Measurements from ENCODE around the gene SLC25A48. TPM values are rescaled to one million over a fixed set of nuclear protein-coding genes. Genes with fewer than 3 reads are reported as not detected.

The SLC25A48 gene
- total RNA-seq, 1 donor from 2014 or later = 0.34 TPM

DNA sequence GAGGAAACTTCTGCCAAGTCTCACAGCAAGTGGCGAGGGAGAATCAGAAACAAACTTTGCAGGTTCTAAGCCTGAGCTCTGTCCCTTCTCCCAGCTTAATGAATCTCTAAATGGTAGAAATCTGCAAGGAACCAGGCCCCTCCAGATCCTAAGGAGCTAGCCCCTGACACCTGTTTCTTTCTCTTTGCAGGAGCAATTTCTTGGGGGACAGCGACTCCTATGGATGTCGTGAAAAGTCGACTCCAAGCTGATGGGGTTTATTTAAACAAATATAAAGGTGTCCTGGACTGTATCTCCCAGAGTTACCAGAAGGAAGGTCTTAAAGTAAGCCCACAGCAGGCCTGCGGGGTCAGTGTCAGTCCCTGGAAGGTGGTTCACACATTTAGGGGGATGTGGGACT lies 39.4 kb downstream of the SLC25A48 start:
- Mint-ChIP-seq H3K9me3 (ENCODE audit: low read depth) (no peaks in the 10 kb centered on the region), H3K4me3 (ENCODE audit: low read depth) (no peak overlapping the region), H3K27me3 (peaks cover 26% of the 10 kb centered on the region), H3K4me1 (ENCODE audit: low read depth) (peaks cover 5% of the 10 kb centered on the region), H3K36me3 (ENCODE audit: insufficient read depth) (no peaks in the 10 kb centered on the region), H3K27ac (no peak overlapping the region)
- DNase-seq (ENCODE audit: low spot score, unreplicated experiment) = no peak
- TF ChIP-seq, protein P1, sequence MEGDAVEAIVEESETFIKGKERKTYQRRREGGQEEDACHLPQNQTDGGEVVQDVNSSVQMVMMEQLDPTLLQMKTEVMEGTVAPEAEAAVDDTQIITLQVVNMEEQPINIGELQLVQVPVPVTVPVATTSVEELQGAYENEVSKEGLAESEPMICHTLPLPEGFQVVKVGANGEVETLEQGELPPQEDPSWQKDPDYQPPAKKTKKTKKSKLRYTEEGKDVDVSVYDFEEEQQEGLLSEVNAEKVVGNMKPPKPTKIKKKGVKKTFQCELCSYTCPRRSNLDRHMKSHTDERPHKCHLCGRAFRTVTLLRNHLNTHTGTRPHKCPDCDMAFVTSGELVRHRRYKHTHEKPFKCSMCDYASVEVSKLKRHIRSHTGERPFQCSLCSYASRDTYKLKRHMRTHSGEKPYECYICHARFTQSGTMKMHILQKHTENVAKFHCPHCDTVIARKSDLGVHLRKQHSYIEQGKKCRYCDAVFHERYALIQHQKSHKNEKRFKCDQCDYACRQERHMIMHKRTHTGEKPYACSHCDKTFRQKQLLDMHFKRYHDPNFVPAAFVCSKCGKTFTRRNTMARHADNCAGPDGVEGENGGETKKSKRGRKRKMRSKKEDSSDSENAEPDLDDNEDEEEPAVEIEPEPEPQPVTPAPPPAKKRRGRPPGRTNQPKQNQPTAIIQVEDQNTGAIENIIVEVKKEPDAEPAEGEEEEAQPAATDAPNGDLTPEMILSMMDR (IDR thresholded peaks at IDR 0.05; ENCODE audit: unreplicated experiment) = no peak

DNA sequence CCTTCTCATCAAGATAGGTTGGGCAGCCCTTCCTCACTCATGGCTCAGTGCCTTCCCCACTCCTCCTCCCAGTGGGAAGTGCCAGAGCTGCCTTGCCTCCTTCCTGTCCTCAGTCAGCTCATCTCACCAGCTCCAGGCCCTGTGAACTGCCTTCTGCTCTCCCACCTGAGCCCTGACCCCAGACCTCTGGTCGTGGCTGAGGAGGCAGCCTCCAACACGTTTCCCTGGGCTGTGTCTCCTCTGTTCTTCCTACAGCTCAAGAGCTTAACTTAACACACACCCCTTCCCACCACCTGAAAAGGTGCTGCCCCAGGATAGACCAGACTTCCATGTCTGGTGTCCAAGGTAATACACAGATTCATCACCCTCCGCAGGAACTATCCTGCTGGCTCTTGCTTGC lies 40.0 kb downstream of the SLC25A48 start:
- DNase-seq (ENCODE audit: low spot score, unreplicated experiment) = no peak
- H3K4me1 Mint-ChIP-seq (ENCODE audit: low read depth) = peaks cover 5% of the 10 kb centered on the region
- TF ChIP-seq, protein P1 (IDR thresholded peaks at IDR 0.05; ENCODE audit: unreplicated experiment) = no peak
- no peaks in the 10 kb centered on the region for H3K36me3 Mint-ChIP-seq (ENCODE audit: insufficient read depth)
- no peak overlapping the region for H3K4me3 Mint-ChIP-seq (ENCODE audit: low read depth)
- no peaks in the 10 kb centered on the region for H3K9me3 Mint-ChIP-seq (ENCODE audit: low read depth)
- H3K27me3 Mint-ChIP-seq = peaks cover 27% of the 10 kb centered on the region
- peak overlapping the region; percentile 25 for H3K27ac Mint-ChIP-seq

DNA sequence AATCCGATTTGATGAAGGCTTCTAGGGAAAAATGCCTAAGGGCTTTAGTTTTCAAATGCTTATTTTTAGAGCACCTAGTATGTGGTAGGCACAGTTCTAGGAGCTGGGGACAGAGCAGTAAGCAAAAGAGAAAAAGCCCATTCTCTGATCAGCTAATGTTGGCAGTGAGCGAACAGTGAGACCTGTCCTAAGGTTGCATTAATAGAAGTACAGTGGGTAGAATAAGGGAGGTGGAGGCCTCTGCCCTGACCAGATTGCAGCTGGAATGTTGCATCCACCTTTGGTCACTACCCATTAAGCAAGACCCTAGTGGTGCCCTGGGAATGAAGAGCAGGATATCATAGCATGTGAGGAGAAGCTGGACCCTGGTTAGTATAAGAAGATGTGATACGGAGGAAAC lies 41.1 kb downstream of the SLC25A48 start:
- no peaks in the 10 kb centered on the region for H3K36me3 Mint-ChIP-seq (ENCODE audit: insufficient read depth)
- TF ChIP-seq, protein P1 (IDR thresholded peaks at IDR 0.05; ENCODE audit: unreplicated experiment) = no peak
- H3K9me3 Mint-ChIP-seq (ENCODE audit: low read depth) = no peaks in the 10 kb centered on the region
- DNase-seq (ENCODE audit: low spot score, unreplicated experiment) = no peak
- H3K4me3 Mint-ChIP-seq (ENCODE audit: low read depth) = no peak overlapping the region
- peaks cover 31% of the 10 kb centered on the region for H3K27me3 Mint-ChIP-seq
- H3K27ac Mint-ChIP-seq = no peak overlapping the region
- peaks cover 5% of the 10 kb centered on the region for H3K4me1 Mint-ChIP-seq (ENCODE audit: low read depth)

DNA sequence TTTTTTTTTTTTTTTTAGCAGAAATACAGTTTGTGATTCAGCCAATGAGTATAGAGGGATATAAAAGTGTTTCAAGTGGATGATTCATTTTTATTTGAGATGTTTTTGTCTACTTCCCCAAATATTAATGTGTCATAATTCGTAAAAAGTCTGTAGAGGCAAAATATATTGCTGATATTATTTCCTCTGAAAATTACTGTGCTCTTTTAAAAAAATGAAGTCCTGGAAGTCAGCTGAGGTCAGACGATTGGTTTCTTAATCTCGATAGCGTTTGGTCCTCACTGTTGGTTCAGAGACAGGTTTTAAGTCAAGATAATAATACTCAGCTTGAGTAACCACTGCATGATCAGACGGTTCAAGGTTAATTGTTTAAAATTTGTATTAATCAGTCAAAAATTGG lies 41.7 kb downstream of the SLC25A48 start:
- H3K36me3 Mint-ChIP-seq (ENCODE audit: insufficient read depth) = no peaks in the 10 kb centered on the region
- H3K4me3 Mint-ChIP-seq (ENCODE audit: low read depth) = no peak overlapping the region
- DNase-seq (ENCODE audit: low spot score, unreplicated experiment) = no peak
- no peak overlapping the region for H3K27ac Mint-ChIP-seq
- TF ChIP-seq, protein P1 (IDR thresholded peaks at IDR 0.05; ENCODE audit: unreplicated experiment) = no peak
- H3K4me1 Mint-ChIP-seq (ENCODE audit: low read depth) = peaks cover 5% of the 10 kb centered on the region
- peaks cover 35% of the 10 kb centered on the region for H3K27me3 Mint-ChIP-seq
- H3K9me3 Mint-ChIP-seq (ENCODE audit: low read depth) = no peaks in the 10 kb centered on the region

DNA sequence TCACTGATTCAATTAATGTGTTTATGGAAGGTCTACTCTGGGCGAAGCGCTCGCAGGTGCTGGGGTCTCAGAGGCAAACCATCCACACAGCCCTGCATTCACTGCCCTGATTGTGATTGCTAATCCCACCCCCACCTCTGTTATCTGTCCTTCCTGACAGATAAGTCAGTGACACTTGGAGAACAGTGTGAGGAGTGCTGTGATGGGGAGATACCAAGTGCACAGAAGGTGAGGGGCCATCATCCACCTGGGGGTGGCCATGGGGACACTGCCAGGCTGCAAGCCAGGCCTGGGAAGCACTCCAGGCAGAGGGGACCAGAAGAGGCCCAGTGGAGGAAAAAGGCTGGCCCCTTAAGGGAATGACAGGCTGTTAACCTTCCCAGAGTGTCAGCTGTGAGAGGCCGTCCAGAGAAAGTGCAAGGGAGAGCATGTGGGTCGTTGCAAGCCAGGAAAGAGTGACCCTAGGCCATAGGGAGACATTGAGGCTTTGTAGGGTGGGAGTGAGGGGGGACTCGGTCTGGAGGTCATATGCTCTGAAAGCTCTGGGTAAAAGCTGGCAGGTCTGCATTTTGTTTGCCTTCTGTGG lies 43.2 kb downstream of the SLC25A48 start:
- TF ChIP-seq, protein P1 (IDR thresholded peaks at IDR 0.05; ENCODE audit: unreplicated experiment) = no peak
- Mint-ChIP-seq H3K4me1 (ENCODE audit: low read depth) (peaks cover 5% of the 10 kb centered on the region), H3K27me3 (peaks cover 40% of the 10 kb centered on the region), H3K4me3 (ENCODE audit: low read depth) (no peak overlapping the region), H3K36me3 (ENCODE audit: insufficient read depth) (no peaks in the 10 kb centered on the region), H3K9me3 (ENCODE audit: low read depth) (no peaks in the 10 kb centered on the region), H3K27ac (no peak overlapping the region)
- DNase-seq (ENCODE audit: low spot score, unreplicated experiment) = no peak
